Panc1 (cell line): ENCODE results near the gene AMBRA1.

Experiments
- CTCF ChIP-seq: fragments of 450-650 bp; IDR thresholded peaks from 2 replicates; pipeline ENCODE4 v1.5.1; 2017; ENCODE audit warnings: mild to moderate bottlenecking
- POLR2AphosphoS5 ChIP-seq: IDR thresholded peaks from 2 replicates; pipeline ENCODE4 v1.6.1; 2012; ENCODE audit warnings: mild to moderate bottlenecking, low read depth, low read length, moderate library complexity
- TF ChIP-seq, protein P1 (sequence below), 2 experiments: IDR thresholded peaks; 2 replicates each; pipeline ENCODE4 v1.6.1; 2011 to 2012; ENCODE audit warnings: low read depth in 2 of 2, control low read depth in 1 of 2, low read length in 1 of 2, mild to moderate bottlenecking in 1 of 2, moderate library complexity in 1 of 2; ENCODE audit not compliant: insufficient read depth in 1 of 2

GRCh38 chr11:46560300-46560991 is 33.4 kb downstream of the AMBRA1 start:
- no peak for TF ChIP-seq CTCF
- TF ChIP-seq, protein P1, sequence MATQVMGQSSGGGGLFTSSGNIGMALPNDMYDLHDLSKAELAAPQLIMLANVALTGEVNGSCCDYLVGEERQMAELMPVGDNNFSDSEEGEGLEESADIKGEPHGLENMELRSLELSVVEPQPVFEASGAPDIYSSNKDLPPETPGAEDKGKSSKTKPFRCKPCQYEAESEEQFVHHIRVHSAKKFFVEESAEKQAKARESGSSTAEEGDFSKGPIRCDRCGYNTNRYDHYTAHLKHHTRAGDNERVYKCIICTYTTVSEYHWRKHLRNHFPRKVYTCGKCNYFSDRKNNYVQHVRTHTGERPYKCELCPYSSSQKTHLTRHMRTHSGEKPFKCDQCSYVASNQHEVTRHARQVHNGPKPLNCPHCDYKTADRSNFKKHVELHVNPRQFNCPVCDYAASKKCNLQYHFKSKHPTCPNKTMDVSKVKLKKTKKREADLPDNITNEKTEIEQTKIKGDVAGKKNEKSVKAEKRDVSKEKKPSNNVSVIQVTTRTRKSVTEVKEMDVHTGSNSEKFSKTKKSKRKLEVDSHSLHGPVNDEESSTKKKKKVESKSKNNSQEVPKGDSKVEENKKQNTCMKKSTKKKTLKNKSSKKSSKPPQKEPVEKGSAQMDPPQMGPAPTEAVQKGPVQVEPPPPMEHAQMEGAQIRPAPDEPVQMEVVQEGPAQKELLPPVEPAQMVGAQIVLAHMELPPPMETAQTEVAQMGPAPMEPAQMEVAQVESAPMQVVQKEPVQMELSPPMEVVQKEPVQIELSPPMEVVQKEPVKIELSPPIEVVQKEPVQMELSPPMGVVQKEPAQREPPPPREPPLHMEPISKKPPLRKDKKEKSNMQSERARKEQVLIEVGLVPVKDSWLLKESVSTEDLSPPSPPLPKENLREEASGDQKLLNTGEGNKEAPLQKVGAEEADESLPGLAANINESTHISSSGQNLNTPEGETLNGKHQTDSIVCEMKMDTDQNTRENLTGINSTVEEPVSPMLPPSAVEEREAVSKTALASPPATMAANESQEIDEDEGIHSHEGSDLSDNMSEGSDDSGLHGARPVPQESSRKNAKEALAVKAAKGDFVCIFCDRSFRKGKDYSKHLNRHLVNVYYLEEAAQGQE (IDR thresholded peaks at IDR 0.05; ENCODE audit: insufficient read depth in 1 of 2, low read depth in 2 of 2, low read length in 1 of 2): no peak
- TF ChIP-seq POLR2AphosphoS5: no peak
